ENCODE data around the gene GYPB. TPM values are rescaled to one million over a fixed set of nuclear protein-coding genes. Genes with fewer than 3 reads are reported as not detected.
A peak's percentile ranks its signal among the peaks of the same experiment; 100 is the strongest.
"Not testable (repeated sequence)": the region's sequence is repeated elsewhere in the genome, so short reads cannot be mapped to it uniquely, and the experiment has no call there.

Gene GYPB
- total RNA-seq, 1 donor from 2014 or later = not detected

- H3K36me3 ChIP-seq; intact Hi-C loops (cut with DNase I); H3K27ac ChIP-seq; DNase-seq (ENCODE audit: low spot score in 2 of 2); H3K27me3 ChIP-seq; H3K9me3 ChIP-seq; H3K4me1 ChIP-seq; H3K4me3 ChIP-seq: not testable (repeated sequence)
Observed at GRCh38 chr4:144026682-144027081, 7.5 kb upstream of the GYPB start.

- H3K4me1 ChIP-seq; H3K9me3 ChIP-seq; H3K27ac ChIP-seq; H3K36me3 ChIP-seq; intact Hi-C loops (cut with DNase I); H3K4me3 ChIP-seq; DNase-seq (ENCODE audit: low spot score in 2 of 2); H3K27me3 ChIP-seq: not testable (repeated sequence)
Observed at GRCh38 chr4:144024399-144025053, 5.3 kb upstream of the GYPB start.

GRCh38 chr4:144022772-144023400 is 3.7 kb upstream of the GYPB start:
- intact Hi-C loops (cut with DNase I); H3K27me3 ChIP-seq; H3K9me3 ChIP-seq; H3K4me3 ChIP-seq; H3K4me1 ChIP-seq; H3K36me3 ChIP-seq; DNase-seq (ENCODE audit: low spot score in 2 of 2); H3K27ac ChIP-seq: not testable (repeated sequence)

GRCh38 chr4:144021336-144021990 is 2.3 kb upstream of the GYPB start:
- H3K27me3 ChIP-seq; intact Hi-C loops (cut with DNase I); H3K4me1 ChIP-seq; DNase-seq (ENCODE audit: low spot score in 2 of 2); H3K36me3 ChIP-seq; H3K27ac ChIP-seq; H3K4me3 ChIP-seq; H3K9me3 ChIP-seq: not testable (repeated sequence)
- TF ChIP-seq CTCF (IDR thresholded peaks at IDR 0.05) = peak in 2 of 3 experiments; percentile 14 to 45

GRCh38 chr4:144018223-144019000 is 768 bp downstream of the GYPB start:
- intact Hi-C loops (cut with DNase I); H3K36me3 ChIP-seq; DNase-seq (ENCODE audit: low spot score in 2 of 2); H3K4me1 ChIP-seq; H3K27me3 ChIP-seq; H3K4me3 ChIP-seq; H3K27ac ChIP-seq; H3K9me3 ChIP-seq: not testable (repeated sequence)

- H3K27me3 ChIP-seq; H3K9me3 ChIP-seq; H3K4me1 ChIP-seq; H3K27ac ChIP-seq; H3K4me3 ChIP-seq; intact Hi-C loops (cut with DNase I); H3K36me3 ChIP-seq; DNase-seq (ENCODE audit: low spot score in 2 of 2): not testable (repeated sequence)
Observed at GRCh38 chr4:144017271-144017670, 1.9 kb downstream of the GYPB start.

- H3K27me3 ChIP-seq; intact Hi-C loops (cut with DNase I); DNase-seq (ENCODE audit: low spot score in 2 of 2); H3K4me1 ChIP-seq; H3K4me3 ChIP-seq; H3K9me3 ChIP-seq; H3K36me3 ChIP-seq; H3K27ac ChIP-seq: not testable (repeated sequence)
Observed at GRCh38 chr4:144016057-144016605, 3.0 kb downstream of the GYPB start.

GRCh38 chr4:144014808-144015207 is 4.4 kb downstream of the GYPB start:
- H3K36me3 ChIP-seq = no peaks in the 10 kb centered on the region
- no peaks in the 10 kb centered on the region for H3K9me3 ChIP-seq
- no peaks in the 10 kb centered on the region for H3K4me1 ChIP-seq
- intact Hi-C loops (cut with DNase I) = no loop called here
- DNase-seq (ENCODE audit: low spot score in 2 of 2) = no peak
- TF ChIP-seq CTCF (IDR thresholded peaks at IDR 0.05) = no peak
- no peak overlapping the region for H3K27ac ChIP-seq
- no peaks in the 10 kb centered on the region for H3K27me3 ChIP-seq
- H3K4me3 ChIP-seq = no peak overlapping the region

GRCh38 chr4:144008602-144009001 is 10.6 kb downstream of the GYPB start:
- DNase-seq (ENCODE audit: low spot score in 2 of 2); H3K27me3 ChIP-seq; H3K9me3 ChIP-seq; H3K4me3 ChIP-seq; H3K27ac ChIP-seq; H3K36me3 ChIP-seq; H3K4me1 ChIP-seq; intact Hi-C loops (cut with DNase I): not testable (repeated sequence)

GRCh38 chr4:144007960-144008359 is 11.2 kb downstream of the GYPB start:
- H3K4me3 ChIP-seq; H3K36me3 ChIP-seq; DNase-seq (ENCODE audit: low spot score in 2 of 2); intact Hi-C loops (cut with DNase I); H3K27me3 ChIP-seq; H3K9me3 ChIP-seq; H3K4me1 ChIP-seq; H3K27ac ChIP-seq: not testable (repeated sequence)

- intact Hi-C loops (cut with DNase I); H3K27ac ChIP-seq; DNase-seq (ENCODE audit: low spot score in 2 of 2); H3K27me3 ChIP-seq; H3K36me3 ChIP-seq; H3K4me1 ChIP-seq; H3K4me3 ChIP-seq; H3K9me3 ChIP-seq: not testable (repeated sequence)
Observed at GRCh38 chr4:144006200-144006803, 12.9 kb downstream of the GYPB start.
